SK-MEL-5 (cell line): Measurements from ENCODE around the gene RAB30. TPM values are rescaled to one million over a fixed set of nuclear protein-coding genes. Genes with fewer than 3 reads are reported as not detected.

Source experiments
- DNase-seq: peaks from one replicate; pipeline ENCODE4 v3.0.0-alpha.2; 2016; ENCODE audit warnings: low read depth, low spot score
- in situ Hi-C: cut with HindIII; loops from 2 replicates; pipeline ENCODE4 v1.10.0; 2016; ENCODE audit warnings: low sequenced_read_pairs, high pct_unique_total_duplicates, low pct_unique_long_range_greater_than_20kb
- total RNA-seq: library from RNA; depleted of rRNA; stranded (reverse); fragments of >200 nt; shearing (Covaris generic); gene quantifications from 2 replicates; pipeline ENCODE4 v1.2.3, GENCODE V29; 2014

The RAB30 gene
- total RNA-seq, 1 experiment from 2014 or later: 4.7 TPM

DNA sequence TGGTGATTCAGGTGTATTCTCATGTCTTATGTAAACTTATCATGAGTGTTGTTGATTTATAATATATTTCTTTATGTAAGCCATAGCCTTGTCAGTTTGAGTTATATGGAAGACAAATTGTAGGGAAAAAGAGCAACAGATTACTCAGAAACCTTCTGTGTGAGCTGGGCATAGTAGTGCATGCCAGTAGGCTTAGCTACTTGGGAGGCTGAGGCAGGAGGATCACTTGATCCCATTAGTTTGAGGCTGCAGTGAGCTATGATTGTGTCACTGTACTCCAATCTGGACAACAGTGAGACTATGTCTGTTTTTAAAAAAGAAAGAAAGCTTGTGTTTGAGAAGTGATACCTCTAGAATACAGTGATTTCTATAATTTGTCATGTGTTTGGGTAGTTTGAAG is 2.2 kb upstream of the RAB30 start:
- DNase-seq: no peak
- in situ Hi-C loops: loop anchor here (25.0 kb wide), 1 partner anchor 112 kb away; no protein-coding TSS in a partner anchor

DNA sequence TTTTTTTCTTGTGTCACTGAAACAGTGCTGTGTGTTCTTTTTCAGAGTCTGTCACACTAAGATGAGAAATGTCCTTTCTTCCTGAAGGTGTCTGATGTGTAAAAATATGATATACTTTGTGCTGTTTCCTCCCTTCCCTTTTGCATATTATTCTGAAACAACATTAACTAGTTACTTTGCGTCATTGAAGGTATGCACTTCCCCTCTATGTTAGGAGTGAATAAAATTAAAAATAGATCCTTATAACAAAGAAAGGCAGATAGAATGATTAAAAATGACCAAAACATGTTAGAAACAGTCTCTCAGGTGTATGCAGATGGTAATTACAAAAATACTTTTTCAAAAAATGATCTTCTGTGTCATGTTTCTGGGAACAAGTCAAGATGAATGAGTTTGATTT is 1.6 kb upstream of the RAB30 start:
- no peak for DNase-seq
- in situ Hi-C loops: loop anchor here (25.0 kb wide), 1 partner anchor 111 kb away; no protein-coding TSS in a partner anchor

DNA sequence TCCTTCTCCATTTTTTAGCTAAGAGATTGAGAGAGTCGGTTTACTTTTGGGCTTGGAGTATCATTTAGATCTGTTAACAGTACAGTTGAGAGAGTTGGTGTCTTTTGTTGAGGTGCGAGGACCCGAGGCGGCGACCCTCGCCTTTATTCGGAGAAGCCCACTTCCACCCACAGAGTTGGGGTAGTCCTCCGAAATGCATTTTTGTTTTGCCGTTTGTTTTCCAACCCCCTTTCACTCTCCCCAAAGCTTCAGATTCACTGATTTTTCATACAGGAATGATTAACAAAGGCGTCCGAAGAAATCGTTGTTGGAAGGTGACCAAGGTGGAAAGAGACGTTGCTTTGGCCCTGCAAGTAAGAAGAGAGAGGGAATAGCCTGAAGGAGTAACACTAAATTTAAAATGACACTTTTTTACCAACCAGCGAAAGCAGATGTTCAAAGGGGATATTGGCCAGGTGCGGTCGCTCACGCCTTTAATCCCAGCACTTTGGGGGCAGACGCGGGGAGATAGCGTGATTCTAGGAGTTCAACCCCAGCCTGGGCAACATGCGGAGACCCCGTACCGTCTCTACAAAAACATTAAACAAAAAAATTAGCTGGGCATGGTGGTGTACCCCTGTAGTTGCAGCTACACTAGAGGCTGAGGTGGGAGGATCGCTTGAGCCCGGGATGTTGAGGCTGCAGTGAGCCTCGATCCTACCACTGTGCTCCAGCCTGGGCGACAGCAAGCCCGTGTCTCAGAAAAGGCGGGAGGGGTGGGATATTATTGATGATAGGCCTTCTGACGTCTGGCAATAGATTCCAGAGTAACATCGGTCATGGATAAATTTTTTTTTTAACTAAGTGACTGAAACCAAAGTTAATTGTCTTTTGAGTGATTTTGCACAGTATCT is 899 bp upstream of the RAB30 start:
- in situ Hi-C loops: loop anchor here (25.0 kb wide), 1 partner anchor 110 kb away; no protein-coding TSS in a partner anchor
- no peak for DNase-seq

DNA sequence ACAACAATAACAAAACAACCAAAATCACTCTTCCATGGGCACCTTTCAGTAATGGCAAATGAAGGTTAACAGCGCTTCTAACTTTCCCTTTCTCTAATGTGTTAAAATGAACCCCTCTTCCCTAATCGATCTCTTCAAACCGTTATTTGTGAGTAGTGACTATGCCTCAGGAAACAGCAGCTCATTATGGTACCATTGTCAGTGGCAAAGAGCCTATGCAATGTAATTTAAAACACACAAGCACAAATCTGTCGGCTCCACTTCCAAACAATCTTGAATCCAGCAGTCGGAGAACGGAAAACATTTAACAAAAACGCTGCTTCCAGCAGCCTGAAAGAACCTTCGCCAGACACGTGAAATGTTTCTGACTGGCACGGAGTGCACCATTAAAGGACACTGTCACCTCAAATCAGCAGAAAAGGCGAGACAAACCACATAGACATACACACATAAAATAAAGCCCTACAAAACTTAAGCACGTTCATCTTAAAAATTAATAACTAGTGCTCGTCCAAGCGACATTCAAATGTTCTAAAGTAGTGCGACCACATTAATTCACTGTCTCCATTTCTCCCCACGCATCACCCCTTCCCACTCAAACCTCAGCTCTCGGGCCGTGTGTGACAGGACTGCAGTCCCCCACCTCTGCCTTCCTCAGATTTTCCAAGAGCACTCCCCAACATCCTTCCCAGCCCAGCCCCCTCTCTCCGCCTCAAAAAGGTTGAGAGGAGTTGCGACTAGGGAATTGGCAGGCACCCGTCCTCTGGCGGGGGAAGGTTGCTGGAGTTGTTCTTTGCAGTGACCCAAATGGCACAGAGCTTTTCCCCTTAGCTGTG is 748 bp downstream of the RAB30 start:
- in situ Hi-C loops: loop anchor here (25.0 kb wide), 1 partner anchor 109 kb away; no protein-coding TSS in a partner anchor
- DNase-seq: no peak

DNA sequence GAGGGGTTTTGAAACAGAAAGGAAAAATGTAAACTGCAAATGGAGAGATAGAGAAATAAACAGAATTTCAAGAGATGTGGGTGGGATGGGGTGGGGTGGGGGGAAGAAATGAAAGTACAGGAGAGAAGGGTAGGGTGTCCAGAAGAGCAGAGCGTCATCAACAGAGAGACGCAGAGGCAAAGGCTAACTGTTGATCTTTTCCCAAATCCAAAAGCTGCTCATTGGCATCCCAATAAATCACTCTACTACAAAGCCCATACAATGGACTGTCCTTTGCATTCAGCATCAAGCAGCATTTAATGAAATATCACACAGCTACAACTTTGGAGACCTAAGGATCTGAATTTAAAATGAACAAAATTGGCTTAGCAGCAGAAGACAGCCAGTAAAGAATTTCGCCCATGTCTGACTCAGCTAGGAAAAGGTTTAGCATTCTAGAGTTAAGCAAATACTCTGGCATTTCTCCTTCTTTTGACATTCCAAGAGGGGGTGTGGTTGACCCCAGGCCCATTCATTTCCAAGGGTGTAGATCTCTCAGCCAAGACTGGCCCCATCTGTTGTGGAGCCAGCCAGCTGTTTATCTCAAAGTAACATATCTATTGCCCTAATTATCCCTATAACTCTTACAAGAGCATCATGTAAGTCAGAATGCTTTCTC is 1.5 kb downstream of the RAB30 start:
- DNase-seq: no peak
- in situ Hi-C loops: loop anchor here (25.0 kb wide), 1 partner anchor 108 kb away; no protein-coding TSS in a partner anchor

DNA sequence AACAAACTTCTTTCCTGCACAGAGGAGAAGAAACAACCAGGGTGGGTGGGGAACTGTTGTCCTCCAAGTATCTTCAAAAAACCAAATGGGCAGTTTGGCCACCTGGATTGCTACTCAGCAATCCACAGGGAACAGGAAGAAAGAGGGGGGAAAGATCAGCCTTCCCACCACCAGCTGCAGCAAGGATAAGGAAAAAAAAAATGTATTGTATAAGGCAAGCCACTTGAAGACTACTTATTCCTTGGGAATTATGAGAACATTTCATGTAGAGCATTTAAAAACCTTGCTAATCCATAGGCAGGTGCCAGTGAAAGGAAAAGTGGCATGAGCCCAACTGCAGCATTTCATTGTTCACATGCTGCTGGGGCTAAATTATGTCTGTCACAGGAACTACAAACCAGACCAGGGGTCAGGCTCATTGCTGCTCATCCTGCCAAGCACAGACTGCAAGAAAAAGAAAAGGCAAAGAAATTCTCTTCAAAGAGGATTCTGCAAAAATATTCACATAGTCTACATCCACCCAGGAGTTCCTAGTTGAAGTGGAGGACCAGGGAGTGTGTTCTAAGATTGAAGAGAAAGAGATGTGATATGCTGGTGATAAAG is 2.2 kb downstream of the RAB30 start:
- in situ Hi-C loops: loop anchor here (25.0 kb wide), 1 partner anchor 107 kb away; no protein-coding TSS in a partner anchor
- DNase-seq: no peak

DNA sequence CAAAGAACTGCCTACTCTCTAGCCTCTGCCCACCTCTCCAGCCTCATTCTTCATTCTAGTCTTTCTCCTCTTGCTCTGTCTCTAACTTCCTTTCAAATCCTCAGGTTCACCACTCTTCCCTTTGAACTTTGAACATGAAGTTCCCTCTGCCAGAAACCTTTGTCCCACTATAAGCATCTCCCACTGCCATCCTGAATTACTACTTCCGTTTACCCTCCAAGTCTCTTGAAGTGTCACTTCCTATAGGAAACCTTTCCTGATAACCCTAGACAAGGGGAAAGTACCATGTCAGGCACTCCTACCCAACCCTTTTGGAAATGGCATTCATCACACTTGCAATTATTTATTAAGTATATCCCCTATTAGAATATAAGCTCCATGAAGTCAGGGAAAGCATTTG is 3.1 kb downstream of the RAB30 start:
- in situ Hi-C loops: loop anchor here (25.0 kb wide), 1 partner anchor 106 kb away; no protein-coding TSS in a partner anchor
- DNase-seq: no peak

DNA sequence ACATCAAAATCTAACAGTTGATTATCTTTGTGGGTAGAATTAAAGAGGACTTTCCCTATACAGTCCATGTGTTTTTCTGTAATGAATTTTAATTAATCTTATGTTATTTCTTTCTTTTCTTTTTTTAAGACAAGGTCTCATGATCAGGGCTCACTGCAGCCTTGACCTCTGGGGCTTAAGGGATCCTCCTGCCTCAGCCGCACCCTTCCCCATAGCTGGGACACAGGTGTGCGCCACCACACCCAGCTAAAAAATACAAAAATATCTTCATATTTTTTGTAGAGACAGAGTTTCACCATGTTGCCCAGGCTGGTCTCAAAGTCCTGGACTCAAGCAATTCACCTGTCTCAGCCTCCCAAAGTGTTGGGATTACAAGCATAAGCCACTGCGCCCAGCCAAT is 7.7 kb downstream of the RAB30 start:
- in situ Hi-C loops: loop anchor here (25.0 kb wide), 1 partner anchor 102 kb away; no protein-coding TSS in a partner anchor
- no peak for DNase-seq

DNA sequence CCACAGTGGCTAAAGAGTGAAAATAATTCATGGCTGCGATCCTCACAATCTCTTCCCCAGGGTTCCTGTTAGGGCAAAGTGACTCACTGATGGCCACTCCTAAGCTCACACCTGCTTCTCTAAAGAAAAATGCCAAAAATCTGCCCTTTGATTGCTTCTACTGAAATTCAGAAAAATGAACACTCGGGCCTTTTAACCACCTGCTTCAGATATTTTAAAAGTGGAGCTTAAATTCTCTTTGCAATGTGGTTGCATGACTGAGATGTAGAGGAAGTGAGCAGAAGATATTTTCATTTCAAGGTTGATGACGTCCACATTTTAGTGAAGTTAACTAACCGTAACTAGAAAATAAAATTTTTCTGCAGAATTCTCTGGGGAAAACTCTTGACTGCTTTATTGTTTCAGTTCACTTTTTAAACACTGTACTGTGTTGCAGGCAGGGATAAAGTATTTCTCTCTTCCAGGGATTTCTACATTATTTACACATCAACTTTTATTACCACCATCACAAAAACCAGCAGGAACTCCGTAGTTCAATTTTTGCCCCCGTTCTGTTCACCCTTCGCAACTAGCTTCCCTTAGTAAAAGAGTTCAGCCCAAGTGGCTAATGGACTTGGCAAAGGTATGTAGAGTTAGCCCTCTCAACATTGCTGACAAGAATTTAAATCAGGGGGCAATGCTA is 8.5 kb downstream of the RAB30 start:
- no peak for DNase-seq
- in situ Hi-C loops: loop anchor here (25.0 kb wide), 1 partner anchor 101 kb away; no protein-coding TSS in a partner anchor

DNA sequence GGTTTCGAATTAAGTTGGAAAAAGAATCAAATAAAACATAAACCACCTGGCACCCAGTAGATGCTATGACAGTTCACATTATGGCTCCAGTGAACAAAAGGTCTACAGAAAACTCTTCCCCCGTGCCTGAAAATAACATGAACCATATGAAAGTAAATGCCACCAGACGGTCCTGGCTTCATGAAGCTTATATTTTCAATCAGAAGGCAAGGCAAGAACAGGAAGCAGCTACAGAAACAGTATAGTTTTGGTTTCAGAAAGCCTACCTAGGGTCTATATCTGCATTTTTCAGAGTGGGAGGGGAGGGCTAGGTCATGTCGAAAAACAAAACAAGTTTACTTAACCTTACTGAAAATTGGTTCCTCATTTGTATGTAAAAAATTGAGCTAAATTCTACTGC is 9.8 kb downstream of the RAB30 start:
- DNase-seq: no peak
- in situ Hi-C loops: loop anchor here (25.0 kb wide), 1 partner anchor 100 kb away; no protein-coding TSS in a partner anchor

DNA sequence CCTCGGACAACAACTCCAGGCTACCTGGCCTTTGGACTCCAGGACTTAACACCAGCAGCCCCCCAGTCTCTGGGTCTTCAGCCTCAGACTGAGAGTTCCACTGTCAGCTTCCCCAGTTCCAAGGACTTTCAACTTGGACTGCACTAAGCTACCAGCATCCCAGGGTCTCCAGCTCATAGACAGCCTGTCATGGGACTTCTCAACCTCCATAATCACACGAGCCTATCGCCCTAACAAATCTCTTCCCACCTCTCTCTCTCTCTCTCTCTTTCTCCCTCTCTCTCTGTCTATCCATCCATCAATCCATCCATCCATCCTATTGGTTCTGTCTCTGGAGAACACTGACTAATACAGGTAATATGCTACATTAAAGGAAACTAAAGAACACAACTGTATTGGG is 10.7 kb downstream of the RAB30 start:
- in situ Hi-C loops: loop anchor here (25.0 kb wide), 1 partner anchor 99 kb away; no protein-coding TSS in a partner anchor
- no peak for DNase-seq

DNA sequence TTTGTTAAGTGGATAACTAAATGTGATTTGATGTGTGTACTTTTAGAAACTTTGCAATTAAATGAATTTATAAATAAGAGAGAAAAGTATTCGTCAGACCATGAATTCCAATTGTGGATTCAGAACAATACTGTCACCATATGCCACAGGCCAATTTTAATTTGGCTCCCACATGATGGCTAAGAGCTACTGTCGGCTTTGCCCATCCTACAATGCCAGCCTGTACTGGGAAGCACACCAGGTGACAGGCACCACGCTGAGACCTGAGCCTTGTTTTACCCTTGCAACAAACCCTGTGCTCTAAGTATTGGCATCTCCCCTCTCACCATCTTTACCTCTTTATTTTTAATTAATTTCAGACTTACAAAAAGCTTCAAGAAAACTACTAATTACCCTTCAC is 14.0 kb downstream of the RAB30 start:
- DNase-seq: no peak
- in situ Hi-C loops: loop anchor here (25.0 kb wide), 1 partner anchor 95 kb away; no protein-coding TSS in a partner anchor

DNA sequence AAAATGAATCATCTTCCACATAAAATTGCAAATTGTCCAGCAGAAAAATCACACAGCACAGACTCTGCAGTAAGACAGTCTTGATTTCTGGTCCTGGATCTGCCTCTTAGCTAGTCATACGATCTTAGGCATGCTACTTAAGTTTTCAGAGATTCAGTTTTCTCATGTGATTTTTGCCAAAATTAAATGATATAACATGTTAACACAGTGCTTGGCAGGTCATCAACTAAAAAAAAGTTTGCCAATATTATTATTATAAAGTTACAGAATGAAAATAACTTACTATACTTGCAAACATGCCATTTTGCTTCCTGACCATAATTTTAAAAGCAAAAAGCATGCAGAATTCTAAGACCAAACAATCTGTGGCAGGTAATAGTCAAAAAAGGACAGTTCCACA is 15.1 kb downstream of the RAB30 start:
- DNase-seq: no peak
- in situ Hi-C loops: loop anchor here (25.0 kb wide), 1 partner anchor 94 kb away; no protein-coding TSS in a partner anchor

DNA sequence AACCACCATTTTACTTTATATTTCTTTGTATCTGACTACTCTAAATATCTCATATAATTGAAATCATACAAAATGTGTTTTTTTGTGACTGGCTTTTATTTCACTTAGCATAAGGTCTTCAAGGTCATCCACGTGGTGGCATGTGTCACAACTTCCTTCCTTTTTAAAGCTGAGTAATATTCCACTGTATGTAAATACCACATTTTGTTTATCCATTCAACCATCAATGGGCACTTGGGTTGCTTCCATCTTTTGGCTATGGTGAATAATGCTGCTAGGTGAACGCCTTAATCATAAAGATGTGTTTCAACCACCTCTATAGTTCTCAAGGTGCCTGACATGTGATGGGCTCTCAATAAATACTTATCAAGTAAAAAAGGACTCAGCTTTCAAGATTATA is 15.5 kb downstream of the RAB30 start:
- in situ Hi-C loops: loop anchor here (25.0 kb wide), 1 partner anchor 94 kb away; no protein-coding TSS in a partner anchor
- no peak for DNase-seq

DNA sequence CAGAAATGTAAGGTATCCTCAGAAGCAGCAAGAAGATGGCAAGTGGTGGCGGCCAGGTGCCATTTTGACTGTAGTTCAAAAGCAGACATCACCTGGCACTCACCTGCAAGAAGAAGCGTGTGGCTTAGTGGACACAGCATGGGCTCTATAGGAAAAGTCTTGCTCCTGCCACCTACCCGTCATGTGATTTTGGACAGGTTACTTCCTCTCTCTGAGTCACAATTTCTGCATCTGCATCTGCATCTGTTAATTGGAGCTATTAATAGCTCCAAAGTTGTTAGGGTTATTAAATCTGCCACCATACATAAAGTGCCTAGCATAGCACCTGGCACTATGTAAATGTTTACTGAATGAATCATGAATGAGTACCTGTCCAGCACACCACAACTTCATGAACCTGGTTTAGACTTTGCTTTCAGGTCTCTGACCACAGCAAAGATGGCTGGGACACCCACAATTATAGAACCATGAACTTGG is 16.8 kb downstream of the RAB30 start:
- in situ Hi-C loops: loop anchor here (25.0 kb wide), 1 partner anchor 93 kb away; no protein-coding TSS in a partner anchor
- no peak for DNase-seq

DNA sequence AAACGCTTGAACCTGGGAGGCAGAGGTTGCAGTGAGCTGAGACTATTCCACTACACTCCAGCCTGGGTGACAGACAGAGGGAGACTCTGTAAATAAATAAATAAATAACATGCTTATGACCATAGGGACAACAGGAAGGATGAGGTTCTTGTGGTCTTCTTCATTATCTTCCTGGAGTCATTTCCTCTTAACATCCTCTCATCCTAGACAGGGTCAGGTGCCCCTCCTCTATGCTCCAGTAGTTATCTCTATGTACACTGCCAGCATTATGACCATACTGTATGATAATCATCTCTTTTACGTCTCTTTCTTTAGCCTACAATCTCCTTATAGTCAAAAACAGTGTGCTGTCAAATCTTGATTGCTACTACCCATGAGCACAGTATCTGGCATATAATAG is 17.7 kb downstream of the RAB30 start:
- in situ Hi-C loops: loop anchor here (25.0 kb wide), 1 partner anchor 92 kb away; no protein-coding TSS in a partner anchor
- DNase-seq: no peak
